HG02763 (cell line): ENCODE measurements around the gene CHRND.
"Not testable (repeated sequence)": the region's sequence is repeated elsewhere in the genome, so short reads cannot be mapped to it uniquely, and the experiment has no call there.

ENCODE experiments used
- ATAC-seq: cut with Tn5 transposase; IDR thresholded peaks from one replicate; pipeline ENCODE4 v1.9.1; 2021; ENCODE audit warnings: mild to moderate bottlenecking, moderate library complexity; ENCODE audit not compliant: unreplicated experiment

Gene CHRND

DNA sequence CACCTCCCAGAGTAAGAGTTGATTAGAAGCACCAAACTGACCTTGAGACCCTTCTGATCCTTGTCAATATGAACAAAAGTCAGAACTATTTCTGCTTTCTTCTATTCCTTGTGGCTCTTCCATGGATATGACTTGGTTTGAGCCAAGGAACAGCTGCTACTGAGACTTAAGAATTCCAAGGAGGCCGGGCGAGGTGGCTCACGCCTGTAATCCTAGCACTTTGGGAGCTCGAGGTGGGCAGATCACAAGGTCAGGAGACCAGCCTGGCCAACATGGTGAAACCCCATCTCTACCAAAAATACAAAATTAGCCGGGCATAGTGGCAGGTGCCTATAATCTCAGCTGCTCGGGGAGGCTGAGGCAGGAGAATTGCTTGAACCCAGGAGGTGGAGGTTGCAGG is 44.5 kb downstream of the CHRND start:
- ATAC-seq, result not testable (repeated sequence)

DNA sequence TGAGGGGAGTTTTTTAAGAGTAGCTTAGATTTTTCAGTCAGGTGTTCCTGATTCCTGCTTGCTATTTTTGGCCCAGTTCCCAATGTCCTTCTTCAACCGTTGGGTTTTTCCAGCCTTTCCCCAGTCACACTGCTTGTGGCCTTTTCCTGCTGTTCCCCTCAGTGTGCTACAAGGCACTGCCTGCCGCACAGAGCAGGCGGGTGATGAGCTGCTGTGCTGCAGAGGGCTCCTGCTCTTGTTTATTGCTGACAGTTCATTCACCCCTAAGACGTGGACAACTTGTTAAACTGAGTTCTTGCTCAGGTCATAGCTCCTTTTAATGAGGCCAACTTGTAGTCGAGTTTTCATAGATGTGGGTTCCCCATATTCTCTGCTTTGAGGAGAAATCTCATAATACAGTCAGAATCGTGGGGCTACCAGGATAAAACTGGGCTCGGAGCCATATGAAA is 45.1 kb downstream of the CHRND start:
- no peak for ATAC-seq

DNA sequence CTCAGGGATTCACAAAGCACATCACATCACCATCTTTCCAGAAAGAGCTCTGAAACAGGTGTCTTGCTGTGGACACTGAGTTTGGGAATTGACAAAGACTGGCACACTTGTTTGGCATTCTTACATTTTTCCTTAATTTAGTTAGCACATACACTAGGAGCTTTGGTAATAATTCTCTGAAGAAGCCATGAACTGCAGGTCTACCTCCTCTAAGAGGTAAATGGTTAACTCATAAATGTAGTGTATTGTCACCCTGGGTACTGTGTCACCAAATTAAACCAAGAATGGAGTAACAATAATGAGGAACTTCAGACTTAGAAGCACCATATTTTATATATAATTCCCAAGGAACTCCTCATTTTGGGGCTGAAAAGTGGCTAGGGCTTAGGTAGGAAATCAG is 47.1 kb downstream of the CHRND start:
- ATAC-seq, result no peak

DNA sequence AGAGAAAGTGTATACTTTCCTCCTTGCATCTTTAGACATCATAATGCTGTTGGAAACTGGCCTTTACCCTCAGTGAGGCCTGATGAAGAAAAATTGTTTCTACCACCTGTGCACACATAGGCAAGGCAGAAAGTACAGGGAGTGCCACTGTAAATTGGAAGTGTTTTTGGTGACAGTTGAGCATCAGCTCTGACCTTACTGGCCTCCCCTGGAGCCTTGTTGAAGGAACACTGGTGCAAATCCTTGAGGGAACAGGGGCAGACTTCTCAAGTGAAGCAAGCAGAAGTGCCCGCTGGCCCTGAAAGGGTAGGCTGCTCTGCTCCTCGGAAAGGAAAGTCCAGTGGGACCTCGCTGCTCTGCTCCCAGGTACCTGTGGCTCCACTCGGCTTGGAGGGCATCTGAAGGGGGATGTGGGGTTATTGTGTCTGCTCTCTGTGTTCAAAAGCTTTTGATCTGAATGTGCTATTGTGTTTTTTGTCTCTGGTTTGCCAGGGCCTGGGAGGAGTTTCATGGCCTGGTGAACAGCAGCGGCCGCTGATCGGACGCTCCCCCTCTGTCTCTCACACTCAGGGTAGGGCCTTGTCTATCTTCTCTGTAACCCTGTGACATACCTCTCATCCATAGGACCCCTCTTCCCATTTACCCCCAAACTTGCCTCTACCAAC is 47.9 kb downstream of the CHRND start:
- no peak for ATAC-seq

DNA sequence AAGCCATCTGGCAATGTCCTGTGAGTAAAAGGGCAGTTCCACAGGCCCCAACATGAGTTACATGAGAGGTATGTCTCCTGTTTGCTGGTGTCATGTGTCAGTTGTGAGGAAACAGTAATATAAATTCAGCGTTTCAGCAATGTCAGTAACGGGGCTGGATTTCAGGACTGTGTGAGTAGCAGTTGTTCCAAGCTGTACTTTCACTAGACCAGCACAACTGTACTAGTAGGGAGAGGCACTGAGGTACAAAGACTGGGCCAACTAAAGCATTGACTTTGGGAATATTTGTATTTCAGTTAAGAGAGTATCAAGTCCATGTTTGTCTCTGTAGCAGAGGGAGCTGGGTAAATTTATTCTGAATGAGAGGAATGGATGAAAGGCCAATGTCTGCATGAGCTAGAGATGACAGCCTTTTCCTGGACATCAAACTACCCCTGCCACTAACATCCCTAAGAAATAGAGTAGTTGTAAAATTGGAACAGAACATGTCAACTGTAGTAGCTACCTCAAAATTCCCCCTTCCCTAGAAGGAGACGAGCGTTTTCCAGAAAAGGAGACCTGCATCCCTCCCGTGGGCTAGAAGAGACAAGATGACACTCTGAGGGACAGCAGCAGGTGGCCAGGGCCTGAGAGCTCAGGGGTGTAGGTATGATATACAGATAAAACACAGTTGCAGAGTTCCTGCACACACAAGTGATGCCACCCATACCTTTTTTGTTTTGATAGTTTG is 48.9 kb downstream of the CHRND start:
- no peak for ATAC-seq

DNA sequence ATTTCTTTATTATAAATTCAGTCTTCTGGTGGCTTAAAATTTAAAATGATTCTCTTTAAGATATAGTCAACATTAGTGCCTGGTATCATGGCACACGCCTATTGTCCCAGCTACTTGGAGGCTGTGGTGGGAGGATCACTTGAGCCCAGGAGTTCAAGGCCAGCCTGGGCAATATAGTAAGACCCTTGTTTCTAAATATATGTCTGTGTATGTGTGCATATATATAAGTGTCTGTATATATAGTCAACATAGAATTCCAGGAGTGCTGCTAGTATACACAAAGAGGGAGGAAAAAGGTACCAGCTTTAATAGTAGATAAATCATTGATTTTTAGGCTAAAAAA is 49.4 kb downstream of the CHRND start:
- ATAC-seq, result no peak

DNA sequence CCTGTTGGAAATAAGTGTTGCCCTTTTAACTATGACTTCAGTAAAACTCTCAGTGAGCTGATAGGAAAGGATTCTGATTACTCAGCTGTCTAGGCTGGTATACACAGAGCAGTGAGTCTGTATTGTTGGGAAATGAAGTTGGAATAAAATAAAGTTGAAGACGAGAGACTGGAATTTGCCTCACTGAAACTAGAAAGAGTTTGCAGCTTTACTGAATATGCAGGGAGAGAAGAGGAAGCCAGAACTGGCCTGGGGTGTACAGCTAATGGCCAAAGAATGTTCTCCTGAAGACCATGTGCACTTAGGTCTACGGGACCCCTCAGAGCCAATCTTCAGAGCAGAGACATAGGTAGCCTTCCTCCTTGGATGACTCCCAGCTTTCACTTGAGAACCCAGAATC is 51.0 kb downstream of the CHRND start:
- ATAC-seq, result no peak

DNA sequence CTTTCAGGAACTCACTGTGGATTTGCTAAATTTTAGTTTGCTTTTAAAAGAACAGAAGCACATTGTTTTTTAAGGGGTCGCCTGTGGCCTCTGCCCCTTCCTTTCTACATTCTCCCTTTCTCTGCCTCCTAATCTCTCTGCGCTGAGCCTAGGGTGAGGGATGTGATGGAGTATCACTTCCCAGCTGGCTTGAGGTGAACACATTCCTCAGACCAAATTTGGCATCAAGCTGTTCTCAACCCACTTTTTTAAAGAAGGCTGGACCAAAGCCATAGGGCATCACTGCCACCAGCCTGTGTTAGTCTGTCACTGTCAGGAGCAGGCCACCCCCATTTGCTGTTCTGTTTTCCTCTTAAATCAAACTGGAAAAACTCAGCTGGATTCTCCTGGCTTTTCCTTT is 51.9 kb downstream of the CHRND start:
- ATAC-seq, result no peak

DNA sequence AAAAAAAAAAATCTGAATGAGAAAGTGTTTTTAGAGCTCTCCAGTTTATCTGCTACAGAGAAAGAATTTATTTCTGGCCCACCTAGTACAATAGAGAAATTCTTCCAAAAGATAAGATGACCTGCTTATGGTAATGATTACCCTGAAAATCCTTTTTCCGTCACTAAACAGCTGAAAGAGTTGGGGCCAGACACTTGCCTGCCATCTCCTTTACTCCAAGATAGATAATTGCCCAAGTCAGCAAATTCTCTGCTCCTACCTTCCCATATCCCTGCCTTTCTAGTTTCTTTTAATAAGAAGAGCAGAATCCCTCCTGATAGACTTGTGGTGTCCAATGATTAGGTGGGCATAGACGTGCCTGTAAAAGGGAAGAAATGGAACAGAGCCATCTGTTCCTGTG is 52.7 kb downstream of the CHRND start:
- ATAC-seq, result no peak

DNA sequence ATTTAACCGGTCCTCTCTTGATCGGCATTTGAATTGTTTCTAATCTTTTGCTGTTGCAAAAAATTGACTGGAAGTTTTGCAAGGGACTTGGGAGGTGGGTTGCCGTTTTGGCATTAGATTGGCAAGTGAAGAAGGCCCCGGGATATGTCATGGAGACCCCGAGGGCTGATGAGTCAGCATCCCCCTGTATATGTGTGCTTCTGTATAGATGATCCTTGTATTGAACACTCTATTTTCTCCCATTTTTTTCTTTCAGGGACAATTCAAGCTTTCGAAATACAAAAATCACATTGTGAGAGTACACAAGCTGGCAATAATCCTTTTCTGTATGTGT is 54.7 kb downstream of the CHRND start:
- no peak for ATAC-seq

DNA sequence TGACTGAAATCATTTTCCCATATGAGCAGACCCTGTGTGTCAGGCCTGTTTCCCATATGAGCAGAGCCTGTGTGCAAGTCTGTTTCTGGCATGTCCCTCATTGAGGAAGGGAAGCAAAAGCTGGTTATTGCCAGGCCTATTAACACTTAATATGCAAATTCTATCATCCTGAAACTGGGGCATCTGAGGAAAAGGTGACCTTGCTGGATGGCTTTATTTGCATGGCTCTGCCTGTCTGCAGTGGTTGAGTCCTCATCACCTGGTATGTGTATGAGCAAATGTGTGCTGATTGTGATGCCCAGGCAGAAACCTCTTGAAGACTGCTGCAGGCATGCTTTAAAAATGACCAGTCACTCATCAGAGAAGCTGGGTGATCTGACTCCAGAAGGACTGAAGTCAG is 55.8 kb downstream of the CHRND start:
- no peak for ATAC-seq

DNA sequence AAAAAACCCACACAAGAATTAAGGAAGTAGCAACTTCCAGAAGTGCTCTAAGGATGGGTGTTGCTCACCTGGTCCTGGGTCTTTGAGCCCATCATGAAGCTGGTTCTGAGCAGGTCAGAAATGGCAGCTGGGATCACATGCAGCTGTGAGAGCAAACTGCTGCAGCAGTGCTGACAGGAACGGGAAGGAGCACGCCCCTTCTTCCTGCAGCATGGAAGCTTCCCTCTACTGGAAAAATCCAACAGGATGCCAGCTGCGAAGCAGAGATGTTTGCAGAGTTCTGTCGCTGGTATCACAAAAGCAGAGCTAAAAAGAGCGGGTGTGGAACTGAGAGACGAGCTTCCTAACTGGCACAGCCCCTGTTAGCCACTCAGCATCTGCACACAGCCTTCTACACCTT is 58.3 kb downstream of the CHRND start:
- no peak for ATAC-seq
